CD4-positive, CD25-positive, alpha-beta regulatory T cell (primary cell): Measurements from ENCODE around the gene SPATA46. TPM values are rescaled to one million over a fixed set of nuclear protein-coding genes. Genes with fewer than 3 reads are reported as not detected.
"Not testable (repeated sequence)": the region's sequence is repeated elsewhere in the genome, so short reads cannot be mapped to it uniquely, and the experiment has no call there.

Experiments
- ATAC-seq, 2 donors: fragments of 150-1000 bp; cut with Tn5 transposase; one replicate each; pipeline ENCODE4 v1.10.0; 2021; ENCODE audit warnings: low read depth in 2 of 2, moderate number of reproducible peaks in 2 of 2, moderate library complexity in 1 of 2
- DNase-seq, 3 donors: peaks; one replicate each; pipeline versions ENCODE4 v3.0.0 to v3.0.0-alpha.2; 2012 to 2022; ENCODE audit warnings: mixed read lengths in 1 of 3
- H3K27ac ChIP-seq: one replicate; pipeline ENCODE4 v1.7.0; 2013; ENCODE audit warnings: mild to moderate bottlenecking, low read length; ENCODE audit not compliant: insufficient read depth, poor library complexity, severe bottlenecking
- H3K27me3 ChIP-seq: one replicate; pipeline ENCODE4 v1.7.0; 2013; ENCODE audit warnings: low read length; ENCODE audit not compliant: control insufficient read depth, insufficient read depth
- H3K36me3 ChIP-seq: one replicate; pipeline ENCODE4 v1.7.0; 2013; ENCODE audit warnings: mild to moderate bottlenecking, low read length, moderate library complexity; ENCODE audit not compliant: control insufficient read depth, insufficient read depth
- H3K4me1 ChIP-seq: 2 replicates; pipeline ENCODE4 v1.7.0; 2013; ENCODE audit warnings: mild to moderate bottlenecking, low read length; ENCODE audit not compliant: insufficient read depth, control insufficient read depth, poor library complexity, severe bottlenecking
- H3K4me3 ChIP-seq: one replicate; pipeline ENCODE4 v1.7.0; 2013; ENCODE audit warnings: low read depth, mild to moderate bottlenecking, low read length, moderate library complexity
- H3K9me3 ChIP-seq, 2 experiments: 1 replicate in 1 of 2; 2 replicates in 1 of 2; pipeline ENCODE4 v1.7.0; 2013; ENCODE audit warnings: low read length in 2 of 2, mild to moderate bottlenecking in 1 of 2, moderate library complexity in 1 of 2; ENCODE audit not compliant: control insufficient read depth in 2 of 2
- H3K27ac Mint-ChIP-seq, 3 donors: one replicate each; pipeline ENCODE4 v1.8.0; 2020 to 2022; ENCODE audit warnings: mild to moderate bottlenecking in 3 of 3, mixed read lengths in 3 of 3, moderate library complexity in 2 of 3
- H3K27me3 Mint-ChIP-seq: one replicate; pipeline ENCODE4 v1.8.0; 2022; ENCODE audit warnings: mild to moderate bottlenecking, mixed read lengths
- H3K36me3 Mint-ChIP-seq: one replicate; pipeline ENCODE4 v1.8.0; 2020; ENCODE audit warnings: mixed read lengths
- H3K4me1 Mint-ChIP-seq, 4 donors: one replicate each; pipeline ENCODE4 v1.8.0; 2020 to 2022; ENCODE audit warnings: mixed read lengths in 4 of 4, mild to moderate bottlenecking in 1 of 4
- H3K4me3 Mint-ChIP-seq, 4 donors: one replicate each; pipeline ENCODE4 v1.8.0; 2020 to 2022; ENCODE audit warnings: mild to moderate bottlenecking in 4 of 4, mixed read lengths in 4 of 4, moderate library complexity in 3 of 4
- H3K9me3 Mint-ChIP-seq, 7 donors: one replicate each; pipeline ENCODE4 v1.8.0; 2020 to 2022; ENCODE audit warnings: mixed read lengths in 7 of 7, mild to moderate bottlenecking in 3 of 7, moderate library complexity in 2 of 7
- polyA plus RNA-seq, 4 donors: library from polyadenylated mRNA; unstranded; fragments of 300-500 nt; fragmentation: Illumina TruSeq; gene quantifications; one replicate each; pipeline ENCODE4 v1.2.3, GENCODE V29; 2021
- total RNA-seq: library from RNA; stranded (reverse); gene quantifications from one replicate; pipeline ENCODE4 v1.2.3, GENCODE V29; 2022

The SPATA46 gene
- total RNA-seq, result not detected
- polyA plus RNA-seq, result not detected

- H3K4me1 ChIP-seq, result no peaks in the 10 kb centered on the region
- H3K36me3 ChIP-seq, result no peaks in the 10 kb centered on the region
- no peaks in the 10 kb centered on the region for H3K27me3 ChIP-seq
- no peak within 1 kb of the TSS for H3K27ac ChIP-seq
- no peak for DNase-seq
- no peak for ATAC-seq
- H3K36me3 Mint-ChIP-seq, result no peaks in the 10 kb centered on the region
- no peak within 1 kb of the TSS for H3K27ac Mint-ChIP-seq
- no peaks in the 10 kb centered on the region for H3K27me3 Mint-ChIP-seq
- peaks cover 0 to 2% (median 0%) of the 10 kb centered on the region in 7 donors for H3K9me3 Mint-ChIP-seq
- H3K4me3 Mint-ChIP-seq, result no peak within 1 kb of the TSS
- H3K9me3 ChIP-seq, result no peaks in the 10 kb centered on the region
- peaks cover 0 to under 1% (median 0%) of the 10 kb centered on the region in 4 donors for H3K4me1 Mint-ChIP-seq
- no peak within 1 kb of the TSS for H3K4me3 ChIP-seq
Measured at GRCh38 chr1:162376691-162377090, at the start of gene SPATA46. TSS of gene SPATA46 (minus strand) at chr1:162376854. CDS start at chr1:162376790, 64 bp downstream.

- Mint-ChIP-seq H3K9me3 (peaks cover 0 to 3% (median 0%) of the 10 kb centered on the region in 7 donors), H3K36me3 (no peaks in the 10 kb centered on the region), H3K27ac (no peak overlapping the region), H3K4me3 (no peak overlapping the region), H3K4me1 (no peaks in the 10 kb centered on the region), H3K27me3 (peaks cover 17% of the 10 kb centered on the region)
- H3K36me3 ChIP-seq, result no peaks in the 10 kb centered on the region
- H3K9me3 ChIP-seq, result no peaks in the 10 kb centered on the region
- H3K4me3 ChIP-seq, result no peak overlapping the region
- no peak for ATAC-seq
- H3K27ac ChIP-seq, result no peak overlapping the region
- peaks cover 6% of the 10 kb centered on the region for H3K27me3 ChIP-seq
- no peak for DNase-seq
- H3K4me1 ChIP-seq, result no peaks in the 10 kb centered on the region
Measured at GRCh38 chr1:162422662-162423375, 46.2 kb upstream of the SPATA46 start.

- H3K27me3 Mint-ChIP-seq, result peaks cover 9% of the 10 kb centered on the region
- H3K36me3 Mint-ChIP-seq, result no peaks in the 10 kb centered on the region
- H3K9me3 ChIP-seq, result no peaks in the 10 kb centered on the region
- H3K27ac Mint-ChIP-seq, result no peak overlapping the region
- no peak overlapping the region for H3K4me3 ChIP-seq
- no peak for ATAC-seq
- peaks cover 9% of the 10 kb centered on the region for H3K27me3 ChIP-seq
- H3K36me3 ChIP-seq, result no peaks in the 10 kb centered on the region
- no peak overlapping the region for H3K4me3 Mint-ChIP-seq
- no peaks in the 10 kb centered on the region for H3K4me1 ChIP-seq
- peaks cover 0 to 3% (median 0%) of the 10 kb centered on the region in 7 donors for H3K9me3 Mint-ChIP-seq
- no peaks in the 10 kb centered on the region for H3K4me1 Mint-ChIP-seq
- DNase-seq, result no peak
- H3K27ac ChIP-seq, result no peak overlapping the region
Measured at GRCh38 chr1:162421258-162422164, 44.9 kb upstream of the SPATA46 start.

- H3K27me3 Mint-ChIP-seq, result peaks cover 19% of the 10 kb centered on the region
- no peaks in the 10 kb centered on the region for H3K4me1 Mint-ChIP-seq
- H3K27ac Mint-ChIP-seq, result no peak overlapping the region
- H3K27me3 ChIP-seq, result peaks cover 13% of the 10 kb centered on the region
- H3K27ac ChIP-seq, result no peak overlapping the region
- DNase-seq (no peak), ATAC-seq (no peak)
- H3K36me3 Mint-ChIP-seq, result no peaks in the 10 kb centered on the region
- no peaks in the 10 kb centered on the region for H3K9me3 ChIP-seq
- H3K36me3 ChIP-seq, result no peaks in the 10 kb centered on the region
- H3K4me1 ChIP-seq, result no peaks in the 10 kb centered on the region
- H3K4me3 Mint-ChIP-seq, result no peak overlapping the region
- peaks cover 0 to 3% (median 0%) of the 10 kb centered on the region in 7 donors for H3K9me3 Mint-ChIP-seq
- no peak overlapping the region for H3K4me3 ChIP-seq
Measured at GRCh38 chr1:162420120-162420519, 43.5 kb upstream of the SPATA46 start.

GRCh38 chr1:162419450-162419931, 42.8 kb upstream of the SPATA46 start:
- H3K36me3 ChIP-seq, H3K4me3 Mint-ChIP-seq, H3K27ac ChIP-seq, H3K27ac Mint-ChIP-seq, ATAC-seq, H3K4me1 ChIP-seq, H3K36me3 Mint-ChIP-seq, H3K4me1 Mint-ChIP-seq, H3K9me3 Mint-ChIP-seq, DNase-seq, H3K4me3 ChIP-seq, H3K9me3 ChIP-seq: not testable (repeated sequence)
- H3K27me3 ChIP-seq, result peaks cover 15% of the 10 kb centered on the region
- H3K27me3 Mint-ChIP-seq, result peaks cover 19% of the 10 kb centered on the region

GRCh38 chr1:162418584-162418983, 41.9 kb upstream of the SPATA46 start:
- H3K27ac Mint-ChIP-seq, H3K4me3 ChIP-seq, H3K9me3 Mint-ChIP-seq, H3K4me3 Mint-ChIP-seq, H3K4me1 ChIP-seq, H3K36me3 Mint-ChIP-seq, ATAC-seq, H3K36me3 ChIP-seq, DNase-seq, H3K9me3 ChIP-seq, H3K4me1 Mint-ChIP-seq, H3K27ac ChIP-seq: not testable (repeated sequence)
- H3K27me3 ChIP-seq, result peaks cover 15% of the 10 kb centered on the region
- peaks cover 19% of the 10 kb centered on the region for H3K27me3 Mint-ChIP-seq

GRCh38 chr1:162417650-162418049, 41.0 kb upstream of the SPATA46 start:
- Mint-ChIP-seq H3K9me3 (peaks cover 0 to 1% (median 0%) of the 10 kb centered on the region in 7 donors), H3K27me3 (peaks cover 23% of the 10 kb centered on the region), H3K4me1 (no peaks in the 10 kb centered on the region), H3K27ac (no peak overlapping the region), H3K4me3 (no peak overlapping the region), H3K36me3 (no peaks in the 10 kb centered on the region)
- Histone ChIP-seq H3K9me3 (no peaks in the 10 kb centered on the region), H3K36me3 (no peaks in the 10 kb centered on the region), H3K27ac (no peak overlapping the region), H3K4me1 (no peaks in the 10 kb centered on the region), H3K4me3 (no peak overlapping the region), H3K27me3 (peaks cover 15% of the 10 kb centered on the region)
- DNase-seq (no peak), ATAC-seq (no peak)
